GM19468 (cell line): ENCODE data around the gene RBSN.

ENCODE experiments used
- ATAC-seq: cut with Tn5 transposase; IDR thresholded peaks from one replicate; pipeline ENCODE4 v1.9.1; 2021; ENCODE audit warnings: mild to moderate bottlenecking, moderate library complexity, moderate number of reproducible peaks; ENCODE audit not compliant: unreplicated experiment; ENCODE audit errors: extremely low read depth

RBSN gene

GRCh38 chr3:15102836-15103235 lies 3.9 kb upstream of the RBSN start:
- ATAC-seq = no peak

- ATAC-seq = no peak
Observed at GRCh38 chr3:15102256-15102655, 3.3 kb upstream of the RBSN start.

DNA sequence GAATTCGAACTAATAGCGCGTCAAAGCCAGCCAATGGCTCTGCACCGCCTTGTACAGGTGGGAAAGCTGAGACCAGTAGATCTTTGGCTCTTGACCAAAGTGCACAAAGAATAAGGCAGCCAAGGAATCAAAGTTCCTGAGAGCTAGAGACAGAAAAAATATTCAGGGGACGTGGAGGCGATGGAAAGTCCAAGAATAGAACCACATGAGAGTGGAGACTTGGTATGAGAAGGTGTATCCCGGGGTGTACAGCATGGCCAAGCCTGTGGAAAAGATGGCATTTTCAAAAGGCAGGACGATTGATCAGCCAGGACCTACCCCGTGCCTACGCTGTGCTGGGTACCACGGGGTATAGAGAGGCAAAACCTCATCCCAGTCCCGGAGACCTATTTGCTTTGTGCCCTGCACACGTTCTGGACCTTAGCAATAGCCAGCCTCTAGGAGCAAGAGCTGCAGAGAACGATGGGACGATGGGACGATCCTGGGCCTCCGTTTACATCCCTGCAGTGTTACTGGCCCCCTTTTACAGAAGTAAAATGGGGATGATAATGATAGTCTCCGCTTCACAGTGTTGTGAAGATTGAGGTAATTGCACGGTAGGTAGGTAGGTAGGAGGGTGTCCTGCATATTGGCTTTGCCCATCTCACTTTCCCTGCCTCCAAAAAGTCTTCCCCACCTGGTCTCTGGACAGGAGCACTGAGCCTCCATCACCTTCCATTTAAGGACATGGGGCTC lies 583 bp upstream of the RBSN start:
- no peak for ATAC-seq

- no peak for ATAC-seq
Observed at GRCh38 chr3:15097891-15098290, 1.1 kb downstream of the RBSN start.

DNA sequence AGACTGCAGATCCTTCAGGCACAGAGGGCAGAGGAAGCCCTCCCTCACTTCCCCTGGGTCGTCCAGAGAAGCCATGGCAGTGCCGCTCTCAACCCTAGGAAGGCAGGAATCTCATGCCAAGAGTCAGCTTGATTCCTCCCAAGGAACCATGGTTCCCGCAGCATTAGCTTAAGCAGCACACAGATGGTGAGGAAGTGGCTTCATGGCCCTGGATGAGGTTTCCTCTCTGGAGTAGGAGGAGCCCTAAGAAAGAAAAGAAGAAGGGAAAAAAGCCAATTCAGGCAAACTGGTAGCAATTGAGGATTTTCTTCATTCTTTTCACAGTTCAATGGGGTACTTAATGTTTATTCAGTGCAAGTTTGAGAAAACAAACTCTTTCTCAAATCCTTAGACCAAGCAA lies 2.9 kb downstream of the RBSN start:
- no peak for ATAC-seq

GRCh38 chr3:15094187-15094875 lies 4.6 kb downstream of the RBSN start:
- ATAC-seq = no peak

DNA sequence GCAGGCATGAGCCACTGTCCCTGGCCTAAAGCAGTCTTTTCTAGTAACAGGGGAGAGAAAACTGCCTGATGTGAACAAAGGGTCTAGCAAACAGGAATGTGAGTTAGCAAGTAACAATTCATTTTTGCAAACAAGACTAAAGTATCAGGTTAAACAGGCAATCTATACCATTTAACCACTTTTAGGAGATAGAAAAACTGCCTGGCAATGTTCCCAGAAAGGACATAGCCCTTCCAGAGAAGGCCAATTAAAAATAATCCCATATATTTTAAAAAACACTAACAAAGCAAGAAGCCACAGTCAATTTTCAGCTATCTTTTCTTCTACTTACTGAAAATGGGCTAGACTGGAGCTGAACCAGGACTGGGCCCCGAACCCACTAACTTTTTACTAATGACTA lies 6.3 kb downstream of the RBSN start:
- ATAC-seq = no peak

- ATAC-seq = no peak
Observed at GRCh38 chr3:15091575-15091974, 7.4 kb downstream of the RBSN start.

DNA sequence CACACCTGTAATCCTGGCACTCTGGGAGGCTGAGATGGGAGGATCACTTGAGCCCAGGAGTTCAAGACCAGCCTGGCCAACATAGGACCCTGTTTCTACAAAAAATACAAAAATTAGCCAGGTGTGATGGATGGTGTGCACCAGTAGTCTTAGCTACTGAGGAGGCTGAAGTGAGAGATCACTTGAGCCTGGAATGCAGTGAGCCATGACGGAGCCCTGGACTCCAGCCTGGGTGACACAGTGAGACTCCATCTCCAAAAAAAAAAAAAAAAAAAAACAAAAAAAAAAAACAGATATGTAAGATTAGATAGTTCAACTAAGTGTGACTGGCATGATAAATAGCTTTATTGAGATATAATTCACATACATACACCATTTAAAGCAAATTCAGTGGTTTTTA lies 9.7 kb downstream of the RBSN start:
- no peak for ATAC-seq

GRCh38 chr3:15086699-15087098 lies 12.2 kb downstream of the RBSN start:
- ATAC-seq = no peak

- no peak for ATAC-seq
Observed at GRCh38 chr3:15086263-15086662, 12.7 kb downstream of the RBSN start.

GRCh38 chr3:15083252-15083651 lies 15.7 kb downstream of the RBSN start:
- no peak for ATAC-seq

DNA sequence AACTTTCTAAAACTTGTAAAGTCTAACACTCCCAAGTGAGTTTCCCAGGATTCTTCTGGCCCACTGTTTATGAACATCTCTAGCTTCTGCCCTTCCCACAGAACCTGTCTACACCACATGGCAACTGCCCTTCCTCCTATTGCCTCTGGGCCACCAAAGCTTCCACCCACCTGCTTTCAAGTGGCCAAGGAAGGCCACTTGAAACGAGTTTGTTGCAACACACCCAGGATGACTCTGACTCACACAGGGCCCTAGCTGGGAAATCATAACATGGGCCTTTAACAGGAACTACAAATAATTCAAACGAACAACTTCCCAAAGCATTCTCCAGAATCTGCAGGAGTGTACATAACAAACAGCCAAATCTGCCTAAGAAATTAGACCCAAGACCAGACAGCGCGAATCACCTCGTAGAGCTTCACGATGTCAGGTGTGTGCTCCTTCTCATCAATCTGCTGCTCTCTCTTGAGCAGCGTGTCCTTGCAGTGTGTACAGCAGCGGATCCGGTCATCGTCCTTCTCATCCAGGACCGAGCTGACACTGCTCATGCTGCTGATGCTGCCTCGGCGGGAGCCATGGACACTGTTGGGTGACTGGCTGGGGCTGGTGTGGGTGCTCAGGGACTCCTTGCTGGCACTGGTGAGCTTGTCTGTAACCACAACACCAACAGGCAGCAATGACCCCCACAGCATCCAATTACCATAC lies 16.8 kb downstream of the RBSN start:
- no peak for ATAC-seq

- ATAC-seq = no peak
Observed at GRCh38 chr3:15079091-15079490, 19.9 kb downstream of the RBSN start.

GRCh38 chr3:15074500-15074899 lies 24.4 kb downstream of the RBSN start:
- ATAC-seq = no peak

- no peak for ATAC-seq
Observed at GRCh38 chr3:15071699-15072098, 27.2 kb downstream of the RBSN start.

DNA sequence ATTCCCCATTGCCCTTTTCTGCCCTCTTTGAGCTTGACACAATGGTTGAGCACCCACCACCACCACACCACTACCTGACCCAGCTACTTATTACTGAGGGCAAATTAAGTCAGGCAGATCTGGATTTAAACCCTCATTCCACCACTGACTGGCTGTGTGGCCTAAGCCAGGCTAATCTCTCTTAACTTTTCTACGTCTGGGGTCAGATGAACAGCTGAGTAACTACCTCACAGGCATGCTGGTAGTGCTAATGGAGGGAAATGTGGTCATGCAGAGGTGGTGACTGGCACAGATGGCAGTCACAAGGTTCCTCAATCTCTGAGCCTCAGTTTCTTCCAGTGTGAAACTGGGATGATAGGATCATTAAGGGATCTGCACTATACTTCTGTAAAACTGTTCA lies 29.5 kb downstream of the RBSN start:
- ATAC-seq = no peak

DNA sequence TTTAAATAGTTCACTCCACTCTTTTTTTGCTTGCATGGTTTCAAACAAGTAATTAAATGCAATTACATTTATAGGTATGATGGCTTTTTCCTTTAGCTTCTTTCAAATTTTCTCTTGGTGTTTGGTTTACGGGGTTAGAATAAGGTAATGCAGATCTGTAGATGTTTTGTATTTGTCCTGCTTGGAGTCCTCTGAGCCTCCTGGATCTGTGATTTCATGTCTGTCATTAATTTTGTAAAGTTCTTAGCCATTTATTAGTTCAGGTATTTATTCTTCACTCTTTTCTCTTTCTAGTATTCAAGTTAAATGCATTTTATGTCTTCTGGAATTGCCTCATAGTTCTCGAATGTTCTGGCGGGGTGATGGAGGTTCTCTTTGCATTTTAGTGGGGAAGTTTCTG lies 32.5 kb downstream of the RBSN start:
- no peak for ATAC-seq

GRCh38 chr3:15065550-15066007 lies 33.4 kb downstream of the RBSN start:
- ATAC-seq = no peak

GRCh38 chr3:15064835-15065549 lies 34.0 kb downstream of the RBSN start, which contains the start of gene MRPS25:
TSS of gene MRPS25 (minus strand) at chr3:15065315. CDS start at chr3:15065194, 121 bp downstream.
- ATAC-seq = peak; percentile 94
